Fibroblast of the aortic adventitia (primary cell): ENCODE data around the gene PRKACG. TPM values are rescaled to one million over a fixed set of nuclear protein-coding genes. Genes with fewer than 3 reads are reported as not detected.

Source experiments
- DNase-seq: peaks from one replicate; pipeline ENCODE4 v3.0.0-alpha.2; 2010; ENCODE audit warnings: low read depth
- H3K4me3 ChIP-seq: 2 replicates; pipeline ENCODE4 v1.5.1; 2011; ENCODE audit warnings: low read depth, mild to moderate bottlenecking, control low read depth, low read length, moderate library complexity
- total RNA-seq: library from RNA; depleted of rRNA; stranded (reverse); fragments of >200 nt; gene quantifications from 2 replicates; pipeline ENCODE4 v1.2.3, GENCODE V29; 2012; ENCODE audit warnings: low replicate concordance
- TF ChIP-seq, protein P1 (sequence below): IDR thresholded peaks from 2 replicates; pipeline ENCODE4 v1.5.1; 2011; ENCODE audit warnings: mild to moderate bottlenecking, low read length, control low read depth, inconsistent platforms; ENCODE audit not compliant: insufficient read depth

Gene PRKACG
- total RNA-seq, 1 donor = not detected

- DNase-seq = no peak
- no peak overlapping the region for H3K4me3 ChIP-seq
- TF ChIP-seq, protein P1, sequence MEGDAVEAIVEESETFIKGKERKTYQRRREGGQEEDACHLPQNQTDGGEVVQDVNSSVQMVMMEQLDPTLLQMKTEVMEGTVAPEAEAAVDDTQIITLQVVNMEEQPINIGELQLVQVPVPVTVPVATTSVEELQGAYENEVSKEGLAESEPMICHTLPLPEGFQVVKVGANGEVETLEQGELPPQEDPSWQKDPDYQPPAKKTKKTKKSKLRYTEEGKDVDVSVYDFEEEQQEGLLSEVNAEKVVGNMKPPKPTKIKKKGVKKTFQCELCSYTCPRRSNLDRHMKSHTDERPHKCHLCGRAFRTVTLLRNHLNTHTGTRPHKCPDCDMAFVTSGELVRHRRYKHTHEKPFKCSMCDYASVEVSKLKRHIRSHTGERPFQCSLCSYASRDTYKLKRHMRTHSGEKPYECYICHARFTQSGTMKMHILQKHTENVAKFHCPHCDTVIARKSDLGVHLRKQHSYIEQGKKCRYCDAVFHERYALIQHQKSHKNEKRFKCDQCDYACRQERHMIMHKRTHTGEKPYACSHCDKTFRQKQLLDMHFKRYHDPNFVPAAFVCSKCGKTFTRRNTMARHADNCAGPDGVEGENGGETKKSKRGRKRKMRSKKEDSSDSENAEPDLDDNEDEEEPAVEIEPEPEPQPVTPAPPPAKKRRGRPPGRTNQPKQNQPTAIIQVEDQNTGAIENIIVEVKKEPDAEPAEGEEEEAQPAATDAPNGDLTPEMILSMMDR = no peak
These were observed 50.5 kb downstream of the PRKACG start for GRCh38 chr9:68963416-68963815.

Other genes starting within 250 kb of the PRKACG start
- gene FXN, start 21.6 kb upstream of the PRKACG start, total RNA-seq = 2.4 and 8.7 TPM in 2 replicates
- 61.7 and 105 TPM in 2 replicates for gene TJP2, start 160.2 kb upstream of the PRKACG start, total RNA-seq